T follicular helper cell (primary cell): ENCODE results near the gene TBL1X.

ENCODE experiments used
- DNase-seq: peaks from one replicate; pipeline ENCODE4 v3.0.0-alpha.2; 2020; ENCODE audit warnings: low read depth

TBL1X gene

GRCh38 chrX:9707306-9708033 is 242.6 kb downstream of the TBL1X start:
- no peak for DNase-seq

DNA sequence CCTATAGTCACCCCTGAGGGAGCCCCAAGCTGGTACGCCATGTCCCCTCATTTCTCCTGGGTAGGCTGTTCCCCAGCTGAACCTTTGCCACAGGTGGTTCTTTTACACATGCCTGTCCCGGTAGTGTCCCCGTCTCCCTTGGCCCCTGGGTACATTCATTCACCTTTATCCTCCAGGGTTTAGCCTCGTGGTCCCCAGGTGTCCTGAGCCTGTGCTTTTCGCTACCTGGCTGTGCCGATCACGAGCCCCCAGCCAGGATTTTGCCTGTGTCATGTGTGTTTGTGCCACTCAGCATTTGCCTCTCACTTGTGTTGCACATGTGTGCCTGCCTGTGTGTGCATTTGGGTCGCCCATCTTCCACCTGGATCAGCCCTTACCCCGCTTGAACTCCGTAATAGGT is 243.2 kb downstream of the TBL1X start:
- no peak for DNase-seq

GRCh38 chrX:9708923-9709553 is 244.2 kb downstream of the TBL1X start:
- peak; percentile 72 for DNase-seq

- no peak for DNase-seq
Measured at GRCh38 chrX:9710332-9710731, 245.5 kb downstream of the TBL1X start.

DNA sequence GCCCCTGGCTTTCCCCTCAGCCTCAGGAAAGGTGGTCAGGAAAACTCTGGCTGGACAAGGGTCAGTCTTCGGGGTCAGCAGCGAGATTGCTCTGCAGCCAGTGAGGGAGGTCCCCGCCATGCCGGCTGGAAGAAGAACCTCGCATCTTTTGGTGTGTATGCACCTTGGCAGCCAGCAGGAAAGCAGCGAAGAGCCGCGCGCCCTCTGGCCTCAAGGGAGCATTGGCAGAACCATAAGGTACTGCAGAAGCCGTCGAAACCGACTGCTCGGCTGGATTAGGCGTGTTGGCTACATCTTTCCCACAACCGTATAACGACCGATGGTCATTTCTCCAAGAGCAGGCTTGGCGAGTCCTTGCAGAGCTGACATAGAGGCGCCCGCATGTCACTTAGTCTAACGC is 252.5 kb downstream of the TBL1X start:
- no peak for DNase-seq

GRCh38 chrX:9724711-9725110 is 259.9 kb downstream of the TBL1X start:
- DNase-seq = no peak

GRCh38 chrX:9728261-9728660 is 263.4 kb downstream of the TBL1X start:
- no peak for DNase-seq

DNA sequence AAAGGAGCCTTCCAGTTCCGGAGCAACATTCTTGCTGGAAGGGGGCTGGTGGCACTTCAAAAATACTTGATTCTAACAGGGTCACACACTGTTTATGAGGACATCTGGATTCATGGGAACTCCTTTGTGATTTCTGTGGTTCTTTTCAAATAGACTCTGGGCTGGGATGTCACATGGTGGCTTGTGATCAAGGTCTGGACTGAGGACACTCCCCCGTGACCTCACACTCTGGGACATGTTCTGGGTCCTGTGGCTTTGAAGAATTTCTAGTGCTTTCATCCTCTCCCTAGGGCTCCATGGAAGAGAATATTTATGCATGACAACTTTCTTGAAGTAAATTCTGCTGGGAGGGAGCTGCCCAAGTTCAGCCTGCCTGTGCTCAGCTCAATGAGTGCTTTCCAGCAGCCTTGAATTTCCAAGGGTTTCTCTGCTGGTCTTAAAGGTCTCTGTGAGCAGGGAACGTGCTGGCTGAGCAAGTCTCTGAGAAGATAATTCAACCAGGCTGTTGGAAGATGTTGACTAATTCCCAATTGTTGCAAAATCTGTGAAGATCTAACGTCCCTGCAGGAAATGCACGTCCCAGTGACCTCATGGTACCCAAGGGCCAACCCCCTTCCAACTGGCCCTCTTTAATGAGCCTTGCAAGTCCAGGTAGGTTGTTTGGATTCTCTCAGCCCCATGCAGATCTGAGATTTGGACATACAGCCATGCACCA is 264.5 kb downstream of the TBL1X start:
- DNase-seq = no peak

GRCh38 chrX:9730078-9730477 is 265.2 kb downstream of the TBL1X start:
- no peak for DNase-seq

- no peak for DNase-seq
Measured at GRCh38 chrX:9730752-9731151, 265.9 kb downstream of the TBL1X start.

DNA sequence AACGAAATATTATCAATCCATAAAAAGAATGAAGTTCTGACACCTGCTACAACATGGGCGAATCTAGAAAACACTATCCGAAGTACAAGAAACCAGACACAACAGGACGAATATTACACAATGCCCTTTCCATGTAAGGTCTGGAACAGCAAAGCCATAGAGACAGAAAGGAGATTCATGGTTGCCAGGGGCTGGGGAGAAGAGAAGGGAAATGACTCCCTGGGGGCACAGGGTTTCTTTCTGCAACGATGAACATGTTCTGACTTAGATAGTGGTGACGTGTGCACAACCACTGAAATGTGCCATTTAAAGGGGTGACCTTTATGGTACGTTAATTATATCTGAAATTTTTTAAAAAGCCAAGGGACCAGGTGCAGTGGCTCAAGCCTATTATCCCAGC is 272.5 kb downstream of the TBL1X start:
- no peak for DNase-seq

DNA sequence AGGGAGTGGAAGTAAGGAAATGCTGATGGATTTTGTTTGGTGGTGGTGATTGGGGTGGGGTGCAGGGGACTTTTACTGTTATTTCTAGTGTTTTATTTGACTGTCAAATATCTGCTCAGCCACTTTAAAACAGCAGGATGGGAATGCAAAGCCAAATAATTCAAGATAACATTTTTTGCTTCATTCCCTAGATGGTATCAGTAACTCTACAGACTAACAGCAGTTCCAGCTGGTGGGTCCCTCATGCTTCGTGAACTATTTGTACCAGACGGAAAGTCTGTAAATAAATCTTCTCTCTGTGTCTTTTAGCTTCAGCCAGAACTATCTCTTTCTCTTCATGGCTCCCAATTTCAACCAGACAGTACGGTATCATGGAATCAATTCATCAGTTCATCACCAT is 273.3 kb downstream of the TBL1X start:
- no peak for DNase-seq

DNA sequence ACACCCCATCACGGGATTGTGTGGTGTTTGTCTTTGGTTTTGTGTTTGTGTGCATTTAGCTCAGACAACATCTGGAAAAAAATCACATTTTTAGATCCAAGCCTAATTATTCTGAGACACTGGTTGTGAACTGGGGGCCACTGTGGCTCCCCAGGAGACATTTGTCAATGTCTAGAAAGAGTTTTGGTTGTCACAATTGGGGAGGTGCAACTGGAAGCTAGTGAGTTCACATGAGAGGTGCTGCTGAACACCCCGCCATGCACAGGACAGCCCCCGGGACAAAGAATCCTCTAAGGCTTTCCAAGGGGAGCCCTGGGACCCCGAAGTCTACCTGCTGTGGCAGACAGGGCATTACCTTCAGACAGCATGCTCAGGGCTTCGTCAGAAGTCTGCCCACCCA is 274.3 kb downstream of the TBL1X start:
- no peak for DNase-seq

- no peak for DNase-seq
Measured at GRCh38 chrX:9745417-9746115, 280.7 kb downstream of the TBL1X start.

GRCh38 chrX:9746148-9746888 is 281.5 kb downstream of the TBL1X start:
- DNase-seq = no peak

GRCh38 chrX:9747644-9748043 is 282.8 kb downstream of the TBL1X start:
- no peak for DNase-seq

- DNase-seq = no peak
Measured at GRCh38 chrX:9749146-9749692, 284.4 kb downstream of the TBL1X start.

- DNase-seq = no peak
Measured at GRCh38 chrX:9757366-9757765, 292.5 kb downstream of the TBL1X start.

GRCh38 chrX:9758021-9758638 is 293.3 kb downstream of the TBL1X start:
- DNase-seq = no peak

DNA sequence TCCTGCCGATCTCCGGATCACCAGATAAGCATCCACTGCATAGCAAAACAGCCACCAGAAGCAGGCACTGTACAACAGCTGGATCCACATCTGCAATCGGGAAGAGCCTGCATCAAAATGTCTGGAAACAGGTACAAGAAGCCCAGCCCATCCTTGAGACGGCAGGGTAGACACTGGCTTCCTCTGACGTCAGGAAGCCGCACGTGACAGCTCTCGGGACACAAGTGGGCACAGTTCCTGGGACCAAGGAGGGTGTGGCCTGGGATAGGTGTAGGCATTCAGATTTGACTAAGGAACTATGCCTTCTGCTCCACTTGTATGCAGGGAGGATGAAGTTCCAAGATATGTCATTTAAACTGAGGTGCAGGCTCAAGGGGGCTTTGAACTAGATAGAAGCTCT is 294.5 kb downstream of the TBL1X start:
- no peak for DNase-seq

DNA sequence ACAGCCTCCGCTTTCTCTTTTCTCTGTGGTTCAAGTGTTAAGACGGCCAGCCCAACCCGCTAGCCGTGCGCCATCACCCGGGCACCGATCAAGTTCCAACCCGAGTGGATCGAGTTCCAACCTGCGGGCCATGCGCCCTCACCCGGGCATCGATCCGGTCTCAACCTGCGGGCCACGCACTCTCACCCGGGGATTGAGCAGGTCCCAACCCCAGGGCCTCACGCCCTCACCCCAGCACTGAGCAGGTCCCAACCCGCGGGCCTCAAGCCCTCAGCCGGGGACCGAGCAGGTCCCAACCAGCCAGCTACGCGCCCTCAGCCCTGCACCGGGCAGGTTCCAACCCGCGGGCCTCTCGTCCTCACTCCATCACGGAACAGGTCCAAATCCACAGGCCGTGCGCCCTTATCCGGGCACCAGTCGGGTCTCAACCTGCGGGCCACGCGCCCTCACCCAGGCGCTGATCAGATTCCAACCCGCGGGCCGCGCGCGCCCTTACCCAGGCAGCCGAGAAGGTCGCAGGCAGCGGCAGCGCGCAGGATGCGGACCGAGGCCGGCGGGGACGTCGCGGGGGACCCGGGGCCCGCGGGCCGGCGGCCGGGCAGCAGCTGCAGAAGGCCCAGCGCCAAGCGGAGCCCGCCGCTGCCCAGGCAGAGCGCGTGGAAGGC is 300.3 kb downstream of the TBL1X start:
- DNase-seq = no peak
